Smooth muscle cell (in vitro differentiated cells): ENCODE data around the gene CUL5. TPM values are rescaled to one million over a fixed set of nuclear protein-coding genes. Genes with fewer than 3 reads are reported as not detected.

ENCODE experiments used
- DNase-seq: peaks from one replicate; lab custom pipeline; 2025; ENCODE audit not compliant: unreplicated experiment; lab: John Stamatoyannopoulos, UW
- H2AFZ ChIP-seq: fragments of 200-600 bp; sonication (generic); 2 replicates; pipeline ENCODE4 v1.6.0; 2016; ENCODE audit warnings: antibody characterized with exemption, low read depth, mild to moderate bottlenecking
- H3F3A ChIP-seq: fragments of 200-600 bp; sonication (generic); 2 replicates; pipeline ENCODE4 v1.6.0; 2017; ENCODE audit warnings: antibody characterized with exemption, low read depth
- H3K27ac ChIP-seq: fragments of 200-600 bp; sonication (generic); 2 replicates; pipeline ENCODE4 v1.5.1; 2016; ENCODE audit warnings: low read depth, mild to moderate bottlenecking
- H3K27me3 ChIP-seq: fragments of 200-600 bp; sonication (generic); 2 replicates; pipeline ENCODE4 v1.6.1; 2016; ENCODE audit warnings: low read depth, mild to moderate bottlenecking
- H3K36me3 ChIP-seq: fragments of 200-600 bp; sonication (generic); 2 replicates; pipeline ENCODE4 v1.5.1; 2016; ENCODE audit warnings: low read depth
- H3K4me1 ChIP-seq: fragments of 200-600 bp; sonication (generic); 2 replicates; pipeline ENCODE4 v1.5.1; 2016; ENCODE audit warnings: low read depth
- H3K4me2 ChIP-seq: fragments of 200-600 bp; sonication (generic); 2 replicates; pipeline ENCODE4 v1.6.0; 2016; ENCODE audit warnings: mild to moderate bottlenecking
- H3K4me3 ChIP-seq: fragments of 200-600 bp; sonication (generic); 2 replicates; pipeline ENCODE4 v1.5.1; 2016; ENCODE audit warnings: mild to moderate bottlenecking
- H3K79me2 ChIP-seq: fragments of 200-600 bp; sonication (generic); 2 replicates; pipeline ENCODE4 v1.6.0; 2016; ENCODE audit warnings: low read depth, mild to moderate bottlenecking
- H3K9ac ChIP-seq: fragments of 200-600 bp; sonication (generic); 2 replicates; pipeline ENCODE4 v1.6.0; 2016; ENCODE audit warnings: low read depth
- H3K9me3 ChIP-seq: fragments of 200-600 bp; sonication (generic); replicated peaks from 2 replicates; pipeline ENCODE4 v1.5.1; 2016; ENCODE audit warnings: low read depth
- H4K20me1 ChIP-seq: fragments of 200-600 bp; sonication (generic); 2 replicates; pipeline ENCODE4 v1.6.0; 2016; ENCODE audit warnings: low read depth
- CTCF ChIP-seq: fragments of 200-600 bp; sonication (generic); IDR thresholded peaks from 2 replicates; pipeline ENCODE4 v1.5.1; 2017; ENCODE audit warnings: borderline replicate concordance, mild to moderate bottlenecking, antibody characterized with exemption; ENCODE audit not compliant: insufficient read depth, poor library complexity, severe bottlenecking
- WGBS: methylation state at CpG from one replicate; pipeline ENCODE4 v1.1.7; 2016; ENCODE audit warnings: low lambda C conversion rate; 5-methylcytosine and 5-hydroxymethylcytosine counted together
- polyA plus RNA-seq: library from polyadenylated mRNA; unstranded; fragments of >200 nt; fragmentation: Nextera tagmentation; extraction: Ambion mirVana; gene quantifications from 2 replicates; pipeline ENCODE4 v1.2.1, GENCODE V29; 2016
- total RNA-seq: library from RNA; depleted of rRNA; stranded (reverse); fragments of >200 nt; gene quantifications from 2 replicates; pipeline ENCODE4 v1.2.3, GENCODE V29; 2014

CUL5 gene
- total and polyA plus RNA-seq, 2 experiments from 2014 or later: 20.8 to 45.0 TPM

GRCh38 chr11:107963091-107963490, 45.6 kb upstream of the CUL5 start:
- Histone ChIP-seq H3K4me2 (no peak overlapping the region), H2AFZ (no peak overlapping the region), H3F3A (no peaks in the 10 kb centered on the region), H3K27ac (no peak overlapping the region), H3K9ac (no peak overlapping the region), H3K4me1 (no peaks in the 10 kb centered on the region), H3K36me3 (no peaks in the 10 kb centered on the region), H3K4me3 (no peak overlapping the region), H4K20me1 (no peaks in the 10 kb centered on the region), H3K27me3 (no peaks in the 10 kb centered on the region), H3K9me3 (no peaks in the 10 kb centered on the region), H3K79me2 (no peaks in the 10 kb centered on the region)
- DNase-seq: no peak
- 76% methylated on average over 8 of the region's 8 CpGs for WGBS
- TF ChIP-seq CTCF: no peak

DNA sequence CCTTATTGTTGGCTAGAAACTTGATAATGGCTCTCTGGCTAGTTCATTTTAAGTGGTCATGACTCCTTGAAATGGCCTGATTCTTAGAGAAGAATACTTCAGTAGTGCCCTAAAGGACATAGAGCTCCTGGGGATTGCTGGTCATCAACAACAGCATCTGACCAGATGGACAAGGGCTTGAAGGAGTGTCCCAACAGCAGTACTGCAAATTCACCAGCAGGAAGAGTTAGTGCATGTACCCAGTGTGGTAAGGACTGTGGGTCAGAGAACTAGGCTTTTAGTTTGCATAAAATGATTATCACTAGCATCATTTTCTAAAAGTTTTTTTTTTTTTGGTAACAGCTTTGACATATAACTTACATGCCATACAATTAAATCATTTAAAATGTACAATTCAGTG, 39.5 kb upstream of the CUL5 start:
- H3K27me3 ChIP-seq: no peaks in the 10 kb centered on the region
- no peak overlapping the region for H2AFZ ChIP-seq
- no peak overlapping the region for H3K4me3 ChIP-seq
- H3K4me2 ChIP-seq: no peak overlapping the region
- H3K9me3 ChIP-seq: no peaks in the 10 kb centered on the region
- no peak overlapping the region for H3K27ac ChIP-seq
- DNase-seq: no peak
- no peaks in the 10 kb centered on the region for H3K79me2 ChIP-seq
- no peaks in the 10 kb centered on the region for H3F3A ChIP-seq
- TF ChIP-seq CTCF: no peak
- no peaks in the 10 kb centered on the region for H4K20me1 ChIP-seq
- H3K9ac ChIP-seq: no peak overlapping the region
- H3K36me3 ChIP-seq: no peaks in the 10 kb centered on the region
- H3K4me1 ChIP-seq: no peaks in the 10 kb centered on the region

- H3K4me1 ChIP-seq: no peaks in the 10 kb centered on the region
- no peaks in the 10 kb centered on the region for H3K27me3 ChIP-seq
- H2AFZ ChIP-seq: no peak overlapping the region
- no peak overlapping the region for H3K4me3 ChIP-seq
- no peak for DNase-seq
- H3K9me3 ChIP-seq: no peaks in the 10 kb centered on the region
- no peak overlapping the region for H3K9ac ChIP-seq
- no peaks in the 10 kb centered on the region for H4K20me1 ChIP-seq
- 90% methylated on average over 5 of the region's 5 CpGs for WGBS
- no peak overlapping the region for H3K27ac ChIP-seq
- no peaks in the 10 kb centered on the region for H3K36me3 ChIP-seq
- TF ChIP-seq CTCF: no peak
- H3K79me2 ChIP-seq: no peaks in the 10 kb centered on the region
- H3K4me2 ChIP-seq: no peak overlapping the region
- H3F3A ChIP-seq: no peaks in the 10 kb centered on the region
Measured at GRCh38 chr11:107970049-107970448, 38.6 kb upstream of the CUL5 start.

DNA sequence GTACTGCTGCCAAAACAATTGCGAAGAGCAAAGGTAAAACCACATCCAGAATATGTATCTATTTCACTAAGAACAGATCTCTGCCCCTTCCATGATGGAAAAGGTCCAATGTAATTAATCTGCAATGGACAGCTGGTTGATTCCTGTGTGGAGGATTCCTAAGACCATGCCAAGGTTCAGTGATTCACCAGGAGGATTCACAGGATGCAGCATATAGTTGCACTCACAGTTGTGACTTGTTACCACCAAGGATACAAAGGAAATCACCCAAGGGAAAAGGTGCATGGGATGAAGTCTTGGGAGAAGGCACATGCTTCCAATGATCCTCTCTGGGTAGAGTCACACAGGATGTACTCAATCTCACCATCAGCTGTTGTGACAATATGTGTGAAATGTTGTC, 35.1 kb upstream of the CUL5 start:
- Histone ChIP-seq H3F3A (no peaks in the 10 kb centered on the region), H3K4me2 (no peak overlapping the region), H3K27ac (no peak overlapping the region), H2AFZ (no peak overlapping the region), H3K9me3 (no peaks in the 10 kb centered on the region), H3K9ac (no peak overlapping the region), H4K20me1 (no peaks in the 10 kb centered on the region), H3K4me3 (no peak overlapping the region), H3K36me3 (no peaks in the 10 kb centered on the region), H3K4me1 (no peaks in the 10 kb centered on the region), H3K79me2 (no peaks in the 10 kb centered on the region), H3K27me3 (no peaks in the 10 kb centered on the region)
- DNase-seq: no peak
- WGBS: 93% methylated on average over 1 of the region's 1 CpG
- no peak for TF ChIP-seq CTCF
